Neural progenitor cell (in vitro differentiated cells): ENCODE results near the gene SCP2.

Source experiments
- EZH2 ChIP-seq: fragments of 200-600 bp; sonication (generic); IDR thresholded peaks from 2 replicates; pipeline ENCODE4 v1.6.1; 2017; ENCODE audit warnings: antibody characterized with exemption, mild to moderate bottlenecking, moderate library complexity
- EZH2phosphoT487 ChIP-seq: fragments of 200-600 bp; sonication (generic); IDR thresholded peaks from 2 replicates; pipeline ENCODE4 v1.6.1; 2017; ENCODE audit warnings: antibody characterized with exemption
- TF ChIP-seq, protein P1 (sequence below): fragments of 200-600 bp; sonication (generic); IDR thresholded peaks from 2 replicates; pipeline ENCODE4 v1.5.1; 2017; ENCODE audit warnings: antibody characterized with exemption, mild to moderate bottlenecking

DNA sequence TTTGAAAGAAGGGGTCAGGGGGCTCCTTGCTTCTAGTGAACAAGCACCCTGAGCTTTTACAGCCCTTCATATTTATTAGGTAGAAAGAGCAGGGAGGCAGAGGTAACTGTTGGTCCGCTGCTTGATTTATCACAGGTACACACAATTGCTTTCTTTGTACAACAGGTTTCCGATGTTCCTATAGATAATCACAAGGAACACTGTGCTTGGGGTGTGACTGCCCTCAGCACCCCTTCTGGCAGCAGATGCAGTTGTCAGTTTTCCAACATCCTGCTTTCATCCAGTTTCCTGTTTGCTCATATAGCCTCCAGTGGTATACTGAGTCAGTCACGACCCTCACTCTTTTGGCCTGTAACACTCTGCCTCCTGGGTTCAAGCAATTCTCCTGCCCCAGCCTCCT is 40.6 kb downstream of the SCP2 start:
- TF ChIP-seq EZH2phosphoT487: no peak
- TF ChIP-seq, protein P1, sequence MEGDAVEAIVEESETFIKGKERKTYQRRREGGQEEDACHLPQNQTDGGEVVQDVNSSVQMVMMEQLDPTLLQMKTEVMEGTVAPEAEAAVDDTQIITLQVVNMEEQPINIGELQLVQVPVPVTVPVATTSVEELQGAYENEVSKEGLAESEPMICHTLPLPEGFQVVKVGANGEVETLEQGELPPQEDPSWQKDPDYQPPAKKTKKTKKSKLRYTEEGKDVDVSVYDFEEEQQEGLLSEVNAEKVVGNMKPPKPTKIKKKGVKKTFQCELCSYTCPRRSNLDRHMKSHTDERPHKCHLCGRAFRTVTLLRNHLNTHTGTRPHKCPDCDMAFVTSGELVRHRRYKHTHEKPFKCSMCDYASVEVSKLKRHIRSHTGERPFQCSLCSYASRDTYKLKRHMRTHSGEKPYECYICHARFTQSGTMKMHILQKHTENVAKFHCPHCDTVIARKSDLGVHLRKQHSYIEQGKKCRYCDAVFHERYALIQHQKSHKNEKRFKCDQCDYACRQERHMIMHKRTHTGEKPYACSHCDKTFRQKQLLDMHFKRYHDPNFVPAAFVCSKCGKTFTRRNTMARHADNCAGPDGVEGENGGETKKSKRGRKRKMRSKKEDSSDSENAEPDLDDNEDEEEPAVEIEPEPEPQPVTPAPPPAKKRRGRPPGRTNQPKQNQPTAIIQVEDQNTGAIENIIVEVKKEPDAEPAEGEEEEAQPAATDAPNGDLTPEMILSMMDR: no peak
- no peak for TF ChIP-seq EZH2
